Measurements from ENCODE around the gene NHEJ1. TPM values are rescaled to one million over a fixed set of nuclear protein-coding genes. Genes with fewer than 3 reads are reported as not detected.

Gene NHEJ1
- polyA plus RNA-seq, 1 donor (not counting 4 experiments of a cell fraction or from before 2014, with no cell fraction given) = 13.1 TPM

DNA sequence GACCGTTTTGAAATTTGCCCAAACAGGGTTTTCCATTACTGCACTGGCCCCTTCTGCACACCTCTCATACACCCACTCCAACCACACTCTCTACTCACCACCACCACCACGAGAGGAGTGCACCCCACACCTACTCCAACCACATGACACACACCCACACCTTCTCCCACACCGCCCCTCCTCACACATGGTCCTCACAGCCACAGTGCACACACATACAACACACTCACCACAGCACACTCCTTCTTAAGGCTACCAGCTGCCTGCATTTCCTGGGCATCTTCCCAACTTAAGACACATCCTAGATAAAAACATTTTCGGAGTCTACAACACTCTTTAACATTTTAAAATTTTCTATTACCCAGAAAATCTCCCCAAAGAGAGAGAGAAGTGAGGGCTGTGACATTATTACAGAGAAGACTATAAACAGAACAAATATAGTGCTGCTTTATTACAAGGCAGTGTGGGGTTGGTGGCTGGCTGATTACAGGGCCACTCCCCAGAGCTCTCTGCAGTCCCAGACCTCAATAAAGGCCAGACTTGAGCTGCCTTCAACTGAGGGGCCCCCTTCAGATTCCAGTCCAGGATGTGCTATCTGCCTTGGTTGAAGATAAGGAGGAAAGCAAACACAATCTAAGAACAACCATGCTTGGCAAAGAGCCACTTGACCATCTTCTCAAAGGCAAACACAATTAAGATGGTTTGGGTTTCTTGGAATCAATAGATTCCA is 36.1 kb downstream of the NHEJ1 start:
- Histone ChIP-seq H3K79me2 (ENCODE audit: control insufficient read depth, insufficient read depth, low read length) (no peaks in the 10 kb centered on the region), H3K9me1 (ENCODE audit: control insufficient read depth, extremely low read depth, insufficient read depth, low read length) (peaks cover 2% of the 10 kb centered on the region), H2AFZ (ENCODE audit: control insufficient read depth, low read length) (no peak overlapping the region), H4K20me1 (ENCODE audit: control insufficient read depth, extremely low read depth, insufficient read depth, low read length) (no peaks in the 10 kb centered on the region), H3K27me3 (ENCODE audit: control insufficient read depth, extremely low read depth, insufficient read depth, low read length) (no peaks in the 10 kb centered on the region), H3K36me3 (ENCODE audit: control insufficient read depth in 2 of 2, extremely low read depth in 1 of 2, insufficient read depth in 2 of 2, low read length in 2 of 2) (peaks cover 0 to 1% of the 10 kb centered on the region in 2 experiments), H3K4me3 (ENCODE audit: control insufficient read depth in 2 of 3, extremely low read depth in 1 of 3, insufficient read depth in 2 of 3, low read depth in 1 of 3, low read length in 3 of 3) (no peak overlapping the region), H3K4me1 (ENCODE audit: control insufficient read depth, extremely low read depth, insufficient read depth, low read length) (peaks cover 3% of the 10 kb centered on the region), H3K27ac (ENCODE audit: control insufficient read depth, insufficient read depth, low read length) (no peak overlapping the region), H3K4me2 (ENCODE audit: control insufficient read depth, extremely low read depth, insufficient read depth, low read depth, low read length) (no peak overlapping the region), H3K9me3 (ENCODE audit: control insufficient read depth, low read depth, low read length) (no peaks in the 10 kb centered on the region), H3K9ac (ENCODE audit: control insufficient read depth, extremely low read depth, insufficient read depth, low read length) (no peak overlapping the region)
- no peak for DNase-seq (ENCODE audit: low read depth, low spot score)
- FAIRE-seq = no peak
- no peak for TF ChIP-seq EZH2 (IDR thresholded peaks at IDR 0.05; ENCODE audit: low read length)
- TF ChIP-seq, protein P1, sequence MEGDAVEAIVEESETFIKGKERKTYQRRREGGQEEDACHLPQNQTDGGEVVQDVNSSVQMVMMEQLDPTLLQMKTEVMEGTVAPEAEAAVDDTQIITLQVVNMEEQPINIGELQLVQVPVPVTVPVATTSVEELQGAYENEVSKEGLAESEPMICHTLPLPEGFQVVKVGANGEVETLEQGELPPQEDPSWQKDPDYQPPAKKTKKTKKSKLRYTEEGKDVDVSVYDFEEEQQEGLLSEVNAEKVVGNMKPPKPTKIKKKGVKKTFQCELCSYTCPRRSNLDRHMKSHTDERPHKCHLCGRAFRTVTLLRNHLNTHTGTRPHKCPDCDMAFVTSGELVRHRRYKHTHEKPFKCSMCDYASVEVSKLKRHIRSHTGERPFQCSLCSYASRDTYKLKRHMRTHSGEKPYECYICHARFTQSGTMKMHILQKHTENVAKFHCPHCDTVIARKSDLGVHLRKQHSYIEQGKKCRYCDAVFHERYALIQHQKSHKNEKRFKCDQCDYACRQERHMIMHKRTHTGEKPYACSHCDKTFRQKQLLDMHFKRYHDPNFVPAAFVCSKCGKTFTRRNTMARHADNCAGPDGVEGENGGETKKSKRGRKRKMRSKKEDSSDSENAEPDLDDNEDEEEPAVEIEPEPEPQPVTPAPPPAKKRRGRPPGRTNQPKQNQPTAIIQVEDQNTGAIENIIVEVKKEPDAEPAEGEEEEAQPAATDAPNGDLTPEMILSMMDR (optimal IDR thresholded peaks at IDR 0.05 in 1 of 3, IDR thresholded peaks at IDR 0.05 in 1 of 3, conservative IDR thresholded peaks at IDR 0.05 in 1 of 3; ENCODE audit: extremely low read depth in 1 of 3, insufficient read depth in 2 of 3, low read length in 3 of 3) = no peak
- dilution Hi-C loops (cut with MboI; ENCODE audit: extremely low pct_ligation_motif_present, low sequenced_read_pairs) = no loop called here

DNA sequence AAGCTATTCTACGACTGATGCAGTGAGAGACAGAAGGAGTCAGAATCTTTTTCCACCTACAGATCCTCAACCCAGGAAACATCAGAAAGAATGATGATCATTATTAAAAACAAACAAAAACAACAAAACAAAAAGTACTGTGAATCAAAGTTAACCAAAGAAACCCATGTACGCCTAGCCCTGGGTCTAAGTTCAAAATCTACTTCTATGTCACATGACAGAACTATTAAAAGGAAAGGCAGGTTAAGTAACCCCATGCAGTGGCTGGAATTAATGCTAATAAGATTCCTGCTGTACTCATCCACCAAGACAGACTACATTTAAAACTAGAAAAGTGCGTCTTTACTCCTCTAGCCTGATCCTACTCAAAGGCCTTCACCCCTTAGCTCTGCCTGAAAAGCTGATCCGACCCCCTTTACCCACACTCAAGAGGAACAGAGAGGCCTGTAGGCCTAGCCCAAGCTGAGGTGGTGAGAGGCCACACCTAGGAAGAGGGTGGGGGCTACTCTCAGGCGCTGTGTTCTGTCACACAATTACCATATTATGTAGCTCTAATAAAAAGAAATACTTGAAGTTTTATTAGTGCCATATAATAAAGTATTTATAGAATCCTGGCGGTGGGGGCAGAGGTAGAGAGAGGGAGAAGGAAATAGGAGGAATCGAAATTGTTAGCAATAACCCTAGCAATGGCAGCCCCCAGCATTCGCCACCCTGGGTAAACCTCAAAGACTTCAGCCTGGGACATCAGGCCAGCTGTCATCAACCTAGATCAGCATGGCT is 37.1 kb downstream of the NHEJ1 start:
- Histone ChIP-seq H3K27me3 (ENCODE audit: control insufficient read depth, extremely low read depth, insufficient read depth, low read length) (no peaks in the 10 kb centered on the region), H3K4me1 (ENCODE audit: control insufficient read depth, extremely low read depth, insufficient read depth, low read length) (peaks cover 3% of the 10 kb centered on the region), H3K4me3 (ENCODE audit: control insufficient read depth in 2 of 3, extremely low read depth in 1 of 3, insufficient read depth in 2 of 3, low read depth in 1 of 3, low read length in 3 of 3) (no peak overlapping the region), H4K20me1 (ENCODE audit: control insufficient read depth, extremely low read depth, insufficient read depth, low read length) (no peaks in the 10 kb centered on the region), H3K9ac (ENCODE audit: control insufficient read depth, extremely low read depth, insufficient read depth, low read length) (no peak overlapping the region), H3K79me2 (ENCODE audit: control insufficient read depth, insufficient read depth, low read length) (no peaks in the 10 kb centered on the region), H3K36me3 (ENCODE audit: control insufficient read depth in 2 of 2, extremely low read depth in 1 of 2, insufficient read depth in 2 of 2, low read length in 2 of 2) (peaks cover 0 to 1% of the 10 kb centered on the region in 2 experiments), H3K27ac (ENCODE audit: control insufficient read depth, insufficient read depth, low read length) (no peak overlapping the region), H2AFZ (ENCODE audit: control insufficient read depth, low read length) (no peak overlapping the region), H3K9me3 (ENCODE audit: control insufficient read depth, low read depth, low read length) (no peaks in the 10 kb centered on the region), H3K9me1 (ENCODE audit: control insufficient read depth, extremely low read depth, insufficient read depth, low read length) (peaks cover 2% of the 10 kb centered on the region), H3K4me2 (ENCODE audit: control insufficient read depth, extremely low read depth, insufficient read depth, low read depth, low read length) (no peak overlapping the region)
- FAIRE-seq (no peak), DNase-seq (ENCODE audit: low read depth, low spot score) (no peak)
- TF ChIP-seq, protein P1 (optimal IDR thresholded peaks at IDR 0.05 in 1 of 3, IDR thresholded peaks at IDR 0.05 in 1 of 3, conservative IDR thresholded peaks at IDR 0.05 in 1 of 3; ENCODE audit: extremely low read depth in 1 of 3, insufficient read depth in 2 of 3, low read length in 3 of 3) = no peak
- TF ChIP-seq EZH2 (IDR thresholded peaks at IDR 0.05; ENCODE audit: low read length) = no peak
- dilution Hi-C loops (cut with MboI; ENCODE audit: extremely low pct_ligation_motif_present, low sequenced_read_pairs) = no loop called here
